ENCODE data around the gene ANKRD28.
"Not testable (repeated sequence)": the region's sequence is repeated elsewhere in the genome, so short reads cannot be mapped to it uniquely, and the experiment has no call there.

Gene ANKRD28

DNA sequence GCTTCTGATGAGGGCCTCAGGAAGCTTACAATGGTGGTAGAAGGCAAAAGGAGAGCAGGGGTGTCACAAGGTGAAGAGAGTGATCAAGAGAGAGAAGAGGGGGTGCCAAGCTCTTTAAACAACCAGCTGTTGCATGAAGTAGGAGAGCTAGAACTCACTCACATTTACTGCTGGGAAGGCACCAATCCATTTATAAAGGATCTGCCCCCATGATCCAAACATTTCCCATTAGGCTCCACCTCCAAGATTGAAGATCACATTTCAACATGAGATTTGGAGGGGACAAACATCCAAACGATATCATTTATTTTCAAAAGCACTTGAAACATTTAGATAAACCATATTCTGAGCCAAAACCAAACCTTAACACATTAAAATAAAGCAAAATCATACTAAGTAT, 26.3 kb downstream of the ANKRD28 start:
- DNase-seq (ENCODE audit: low read depth in 2 of 2) = no peak

DNA sequence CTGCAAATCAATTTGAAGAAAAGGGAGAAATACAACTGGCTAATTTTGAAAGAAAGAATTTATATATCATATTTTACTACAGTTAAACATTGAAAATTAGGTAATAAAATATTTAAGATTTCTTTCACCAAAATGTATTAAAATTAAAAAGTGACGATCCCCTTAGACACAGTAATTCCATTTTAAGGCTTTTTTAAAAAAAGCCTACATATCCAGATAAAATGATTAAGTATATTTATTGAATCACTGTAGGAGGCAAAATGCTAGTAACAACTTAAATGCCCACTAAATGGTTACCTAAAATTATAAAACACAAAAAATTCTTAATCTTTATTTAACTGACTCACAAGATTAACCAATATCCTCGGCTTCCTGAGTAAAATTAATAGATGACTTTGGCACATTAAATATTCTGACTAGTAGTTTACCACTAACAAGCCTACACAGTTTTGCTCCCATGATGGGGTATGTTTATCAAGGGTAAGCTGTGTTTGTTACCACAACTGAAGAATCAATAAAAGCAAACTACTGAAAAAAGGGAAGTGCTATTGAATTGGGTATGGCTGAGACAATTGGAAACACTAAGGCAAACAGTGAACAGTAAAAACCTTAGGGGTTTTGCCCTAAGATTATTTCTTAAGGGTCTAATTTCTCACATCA, 28.4 kb downstream of the ANKRD28 start:
- no peak for DNase-seq (ENCODE audit: low read depth in 2 of 2)

GRCh38 chr3:15768421-15769255, 29.1 kb downstream of the ANKRD28 start:
- no peak for DNase-seq (ENCODE audit: low read depth in 2 of 2)

DNA sequence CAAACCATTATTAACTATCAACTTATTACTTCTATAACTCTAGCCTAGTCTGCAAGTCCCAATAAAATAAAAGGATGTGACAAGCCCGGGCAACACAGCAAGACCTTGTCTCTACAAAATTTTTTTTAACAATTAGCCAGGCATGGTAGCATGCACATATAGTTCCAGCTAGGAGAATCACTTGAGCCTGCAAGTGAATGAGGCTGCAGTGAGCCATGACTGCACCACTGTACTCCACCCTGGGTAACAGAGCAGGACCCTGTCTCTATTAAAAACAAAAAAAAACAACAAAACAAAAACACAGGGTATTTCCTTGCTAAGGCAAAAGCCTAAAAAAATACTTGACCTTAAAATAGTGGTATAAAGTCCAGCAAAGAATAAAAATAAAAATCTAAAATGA, 31.4 kb downstream of the ANKRD28 start:
- DNase-seq (ENCODE audit: low read depth in 2 of 2) = no peak

DNA sequence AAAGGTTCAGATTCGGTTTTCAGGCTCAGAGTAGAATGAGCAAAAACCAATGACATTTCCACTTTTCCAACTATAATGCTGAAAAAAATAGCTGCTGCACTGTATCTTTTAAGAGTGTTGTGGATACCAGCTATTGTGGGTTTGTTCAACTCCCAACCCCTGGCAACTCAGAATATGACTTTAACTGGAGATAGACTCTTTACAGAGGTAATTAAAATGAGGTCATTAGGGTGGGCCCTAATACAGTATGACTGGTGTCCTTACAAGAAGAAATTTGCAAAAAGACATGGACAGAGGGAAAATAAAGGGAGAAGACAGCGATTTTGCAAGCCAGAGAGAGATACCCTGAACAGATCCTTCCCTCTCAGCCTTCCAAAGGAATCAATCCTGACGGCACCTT, 39.5 kb downstream of the ANKRD28 start:
- no peak for DNase-seq (ENCODE audit: low read depth in 2 of 2)

- no peak for DNase-seq (ENCODE audit: low read depth in 2 of 2)
These were observed 40.0 kb downstream of the ANKRD28 start for GRCh38 chr3:15757824-15758223.

GRCh38 chr3:15756505-15756904, 41.3 kb downstream of the ANKRD28 start:
- no peak for DNase-seq (ENCODE audit: low read depth in 2 of 2)

- DNase-seq (ENCODE audit: low read depth in 2 of 2) = no peak
These were observed 42.0 kb downstream of the ANKRD28 start for GRCh38 chr3:15755780-15756179.

DNA sequence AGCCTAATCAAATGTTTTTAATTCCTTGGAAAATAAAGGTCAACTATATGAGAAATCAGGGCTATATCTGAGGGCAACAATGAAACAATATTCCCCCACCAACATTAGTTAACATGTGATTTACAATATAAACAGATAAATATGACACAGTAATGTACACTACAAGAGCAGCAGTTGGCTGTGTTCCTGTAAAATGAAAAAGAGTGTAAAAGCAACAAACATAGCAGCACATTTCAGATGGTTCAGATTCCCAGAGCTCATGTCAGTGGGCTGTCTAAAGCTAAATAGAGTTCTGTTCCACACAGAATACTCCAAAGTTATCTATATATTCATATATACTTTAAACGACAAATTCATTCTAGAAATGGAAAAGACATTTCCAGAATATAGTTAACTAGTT, 42.6 kb downstream of the ANKRD28 start:
- no peak for DNase-seq (ENCODE audit: low read depth in 2 of 2)

GRCh38 chr3:15754047-15754446, 43.7 kb downstream of the ANKRD28 start:
- no peak for DNase-seq (ENCODE audit: low read depth in 2 of 2)

GRCh38 chr3:15753056-15753710, 44.6 kb downstream of the ANKRD28 start:
- no peak for DNase-seq (ENCODE audit: low read depth in 2 of 2)

DNA sequence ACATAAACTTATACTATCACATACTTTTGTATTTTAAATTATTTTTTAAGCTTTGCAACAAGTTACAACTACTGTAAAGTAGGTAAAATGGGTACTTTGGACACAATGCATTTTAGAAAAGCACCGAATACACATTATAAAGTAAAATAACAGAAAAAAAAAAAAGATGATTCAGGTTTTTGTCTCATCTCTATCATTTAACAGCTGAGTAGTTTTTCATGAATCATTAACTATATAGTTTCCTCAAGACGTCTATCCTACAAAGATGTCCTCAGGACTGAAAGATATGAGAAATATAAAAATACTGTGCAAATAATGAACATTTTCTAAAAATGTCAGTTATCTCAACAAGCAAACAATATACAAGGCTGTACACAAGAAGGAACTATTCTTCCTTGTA, 46.9 kb downstream of the ANKRD28 start:
- no peak for DNase-seq (ENCODE audit: low read depth in 2 of 2)

GRCh38 chr3:15750143-15750542, 47.6 kb downstream of the ANKRD28 start:
- no peak for DNase-seq (ENCODE audit: low read depth in 2 of 2)

DNA sequence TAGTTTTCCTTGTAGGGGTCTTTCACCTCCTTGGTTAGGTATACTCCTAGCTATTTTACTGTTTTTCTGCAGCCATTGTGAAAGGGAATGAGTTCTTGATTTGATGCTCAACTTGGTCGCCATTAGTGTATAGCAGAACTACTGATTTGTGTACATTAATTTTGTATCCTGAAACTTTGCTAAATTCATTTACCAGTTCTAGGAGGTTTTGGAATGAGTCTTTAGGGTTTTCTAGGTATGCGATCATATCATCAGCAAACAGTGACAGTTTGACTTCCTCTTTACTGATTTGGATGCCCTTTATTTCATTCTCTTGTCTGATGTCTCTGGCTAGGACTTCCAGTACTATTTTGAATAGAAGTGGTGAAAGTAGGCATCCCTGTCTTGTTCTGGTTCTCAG, 51.9 kb downstream of the ANKRD28 start:
- DNase-seq (ENCODE audit: low read depth in 2 of 2) = not testable (repeated sequence)

DNA sequence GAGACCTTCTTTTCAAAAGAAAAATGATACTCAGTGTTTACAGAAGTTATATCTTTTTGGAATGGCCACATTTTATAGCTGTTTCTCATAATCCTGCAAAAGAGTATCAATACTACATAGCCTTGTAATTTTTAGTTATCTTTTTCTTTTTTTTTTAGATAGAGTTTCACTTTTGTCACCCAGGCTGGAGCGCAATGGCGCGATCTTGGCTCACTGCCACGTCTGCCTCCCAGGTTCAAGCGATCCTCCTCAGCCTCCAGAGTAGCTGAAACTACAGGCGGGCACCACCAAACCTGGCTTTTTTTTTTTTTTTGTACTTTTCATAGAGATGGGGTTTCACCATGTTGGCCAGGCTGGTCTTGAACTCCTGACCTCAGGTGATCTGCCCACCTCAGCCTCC, 53.6 kb downstream of the ANKRD28 start:
- no peak for DNase-seq (ENCODE audit: low read depth in 2 of 2)

DNA sequence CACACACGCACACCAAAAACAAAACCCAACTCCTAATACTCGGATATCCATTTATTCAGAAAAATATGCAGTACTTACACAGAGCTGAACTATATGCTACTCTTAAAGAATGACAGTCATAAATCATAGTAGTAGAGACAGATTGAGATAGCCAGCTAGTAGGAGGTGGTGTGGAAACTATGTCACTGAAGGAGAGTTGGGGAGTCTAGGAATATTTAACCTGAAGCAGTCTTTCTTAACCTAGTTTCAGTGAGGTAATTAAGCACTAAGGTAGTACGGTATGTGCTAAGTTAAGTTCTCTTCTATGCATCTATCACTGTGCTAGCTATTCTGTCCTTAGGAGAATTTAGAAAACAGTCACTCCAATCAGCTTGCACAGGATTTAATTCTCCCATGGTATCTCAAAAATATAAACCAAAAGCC, 54.2 kb downstream of the ANKRD28 start:
- DNase-seq (ENCODE audit: low read depth in 2 of 2) = no peak

DNA sequence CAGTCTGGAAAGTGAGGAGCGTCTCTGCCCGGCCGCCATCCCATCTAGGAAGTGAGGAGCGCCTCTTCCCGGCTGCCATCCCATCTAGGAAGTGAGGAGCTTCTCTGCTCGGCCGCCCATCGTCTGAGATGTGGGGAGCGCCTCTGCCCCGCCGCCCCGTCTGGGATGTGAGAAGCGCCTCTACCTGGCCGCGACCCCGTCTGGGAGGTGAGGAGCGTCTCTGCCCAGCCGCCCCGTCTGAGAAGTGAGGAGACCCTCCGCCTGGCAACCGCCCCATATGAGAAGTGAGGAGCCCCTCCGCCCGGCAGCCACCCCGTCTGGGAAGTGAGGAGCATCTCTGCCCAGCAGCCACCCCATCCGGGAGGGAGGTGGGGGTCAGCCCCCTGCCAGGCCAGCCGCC, 55.5 kb downstream of the ANKRD28 start:
- DNase-seq (ENCODE audit: low read depth in 2 of 2) = not testable (repeated sequence)

DNA sequence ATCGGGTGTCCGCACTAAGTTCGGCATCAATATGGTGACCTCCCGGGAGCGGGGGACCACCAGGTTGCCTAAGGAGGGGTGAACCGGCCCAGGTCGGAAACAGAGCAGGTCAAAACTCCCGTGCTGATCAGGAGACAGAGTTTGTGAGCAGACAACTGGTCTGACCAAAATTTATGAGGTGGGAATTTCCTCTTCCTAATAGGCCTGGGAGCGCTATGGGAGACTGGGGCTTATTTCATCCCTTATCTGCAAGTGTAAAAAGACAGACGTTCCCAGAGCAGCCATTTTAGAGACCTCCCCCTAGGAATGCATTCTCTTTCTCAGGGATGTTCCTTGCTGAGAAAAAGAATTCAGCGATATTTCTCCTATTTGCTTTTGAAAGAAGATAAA, 59.2 kb downstream of the ANKRD28 start:
- DNase-seq (ENCODE audit: low read depth in 2 of 2) = not testable (repeated sequence)

DNA sequence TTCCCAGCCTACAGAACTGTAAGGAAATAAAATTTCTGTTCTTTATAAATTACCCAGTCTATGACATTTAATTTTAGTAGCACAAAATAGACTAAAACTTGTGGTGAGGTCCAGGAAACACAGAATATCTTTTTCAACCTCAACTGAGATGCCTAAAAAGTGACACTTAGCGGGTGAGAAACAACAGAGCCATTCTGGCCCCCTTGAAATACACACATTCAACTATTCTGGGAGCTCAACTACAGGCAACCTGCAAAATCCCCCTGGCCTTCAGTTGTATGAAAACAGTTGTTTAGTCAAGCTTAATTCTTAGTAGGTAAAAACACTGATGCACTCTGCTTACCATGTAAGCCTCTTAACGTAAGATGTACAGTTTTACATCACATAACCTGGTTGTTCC, 66.8 kb downstream of the ANKRD28 start:
- no peak for DNase-seq (ENCODE audit: low read depth in 2 of 2)

GRCh38 chr3:15728766-15729165, 69.0 kb downstream of the ANKRD28 start:
- DNase-seq (ENCODE audit: low read depth in 2 of 2) = no peak

GRCh38 chr3:15726881-15727280, 70.9 kb downstream of the ANKRD28 start:
- no peak for DNase-seq (ENCODE audit: low read depth in 2 of 2)

DNA sequence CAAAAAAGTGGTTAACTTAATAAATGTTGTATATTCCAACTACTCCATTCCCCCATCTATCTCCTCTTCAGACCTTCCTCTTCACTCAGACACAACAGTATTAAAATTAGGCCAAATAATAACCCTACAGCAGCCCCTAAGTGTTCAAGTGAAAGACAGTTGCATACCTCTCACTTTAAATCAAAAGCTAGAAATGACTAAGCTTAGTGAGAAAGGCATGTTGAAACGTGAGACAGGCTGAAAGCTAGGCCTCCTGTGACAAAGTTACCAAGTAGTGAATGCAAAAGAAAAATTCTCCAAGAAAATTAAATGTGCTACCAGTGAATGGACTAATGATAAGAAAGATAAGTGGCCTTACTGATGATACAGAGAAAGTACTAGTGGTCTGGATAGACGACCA, 71.7 kb downstream of the ANKRD28 start:
- no peak for DNase-seq (ENCODE audit: low read depth in 2 of 2)

DNA sequence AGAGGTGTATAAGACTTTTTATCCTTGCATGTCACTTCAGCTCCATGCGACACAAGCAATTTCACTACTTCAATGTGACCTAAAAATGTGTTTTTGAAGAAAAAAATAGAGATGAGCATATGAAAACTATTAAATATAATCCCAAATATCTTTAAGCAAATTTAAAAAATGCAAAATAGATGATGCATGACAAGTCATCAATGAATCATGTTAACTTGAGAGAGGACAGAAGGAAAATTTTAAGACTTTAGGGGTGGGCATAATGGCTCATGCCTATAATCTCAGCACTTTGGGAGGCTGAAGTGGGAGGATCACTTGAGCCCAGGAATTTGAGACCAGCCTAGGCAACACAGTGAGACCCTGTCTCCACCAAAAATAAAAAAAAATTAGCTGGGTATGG, 73.3 kb downstream of the ANKRD28 start:
- DNase-seq (ENCODE audit: low read depth in 2 of 2) = no peak
